Large intestine (tissue), 3 donors: ENCODE results near the gene UBAC2. TPM values are rescaled to one million over a fixed set of nuclear protein-coding genes. Genes with fewer than 3 reads are reported as not detected.
A peak's percentile ranks its signal among the peaks of the same experiment; 100 is the strongest.
"Not testable (repeated sequence)": the region's sequence is repeated elsewhere in the genome, so short reads cannot be mapped to it uniquely, and the experiment has no call there.

Experiments used
- DNase-seq, 2 donors: peaks; one replicate each; pipeline versions ENCODE4 v3.0.0 to v3.0.0-alpha.2; 2013
- H3K27ac ChIP-seq: one replicate; pipeline ENCODE4 v1.5.1; 2013; ENCODE audit warnings: low read length
- H3K27me3 ChIP-seq: 2 replicates; pipeline ENCODE4 v1.6.1; 2013; ENCODE audit warnings: low read length; ENCODE audit not compliant: control insufficient read depth, insufficient read depth
- H3K36me3 ChIP-seq: 2 replicates; pipeline ENCODE4 v1.6.1; 2013; ENCODE audit warnings: low read length; ENCODE audit not compliant: control insufficient read depth, insufficient read depth
- H3K4me1 ChIP-seq: one replicate; pipeline ENCODE4 v1.6.1; 2013; ENCODE audit warnings: low read length; ENCODE audit not compliant: control insufficient read depth, insufficient read depth
- H3K4me3 ChIP-seq: one replicate; pipeline ENCODE4 v1.5.1; 2013; ENCODE audit warnings: low read length
- H3K9me3 ChIP-seq: one replicate; pipeline ENCODE4 v1.6.1; 2013; ENCODE audit warnings: mild to moderate bottlenecking, low read depth, low read length, moderate library complexity; ENCODE audit not compliant: control insufficient read depth
- WGBS: methylation state at CpG from one replicate; pipeline ENCODE4 v1.1.5; 2013; ENCODE audit warnings: low lambda C conversion rate; ENCODE audit not compliant: insufficient coverage; 5-methylcytosine and 5-hydroxymethylcytosine counted together
- polyA plus RNA-seq: library from polyadenylated mRNA; unstranded; fragments of 120-200 nt; gene quantifications from one replicate; pipeline ENCODE4 v1.2.1, GENCODE V29; 2013

The UBAC2 gene
- polyA plus RNA-seq, 1 donor = 77.8 TPM

- Histone ChIP-seq H3K4me1 (no peaks in the 10 kb centered on the region), H3K27me3 (no peaks in the 10 kb centered on the region), H3K9me3 (no peaks in the 10 kb centered on the region), H3K27ac (no peak overlapping the region), H3K4me3 (no peak overlapping the region), H3K36me3 (peaks cover 21% of the 10 kb centered on the region)
- DNase-seq = no peak
- WGBS = no CpG with 5 or more reads among the region's 19 CpGs
Observed at GRCh38 chr13:99389520-99390304, 189.1 kb downstream of the UBAC2 start.

GRCh38 chr13:99390601-99391000 is 189.9 kb downstream of the UBAC2 start:
- H3K27ac ChIP-seq = no peak overlapping the region
- no peaks in the 10 kb centered on the region for H3K27me3 ChIP-seq
- H3K4me3 ChIP-seq = no peak overlapping the region
- WGBS = no CpG with 5 or more reads among the region's 13 CpGs
- no peaks in the 10 kb centered on the region for H3K9me3 ChIP-seq
- peaks cover 15% of the 10 kb centered on the region for H3K36me3 ChIP-seq
- DNase-seq = no peak
- H3K4me1 ChIP-seq = no peaks in the 10 kb centered on the region

DNA sequence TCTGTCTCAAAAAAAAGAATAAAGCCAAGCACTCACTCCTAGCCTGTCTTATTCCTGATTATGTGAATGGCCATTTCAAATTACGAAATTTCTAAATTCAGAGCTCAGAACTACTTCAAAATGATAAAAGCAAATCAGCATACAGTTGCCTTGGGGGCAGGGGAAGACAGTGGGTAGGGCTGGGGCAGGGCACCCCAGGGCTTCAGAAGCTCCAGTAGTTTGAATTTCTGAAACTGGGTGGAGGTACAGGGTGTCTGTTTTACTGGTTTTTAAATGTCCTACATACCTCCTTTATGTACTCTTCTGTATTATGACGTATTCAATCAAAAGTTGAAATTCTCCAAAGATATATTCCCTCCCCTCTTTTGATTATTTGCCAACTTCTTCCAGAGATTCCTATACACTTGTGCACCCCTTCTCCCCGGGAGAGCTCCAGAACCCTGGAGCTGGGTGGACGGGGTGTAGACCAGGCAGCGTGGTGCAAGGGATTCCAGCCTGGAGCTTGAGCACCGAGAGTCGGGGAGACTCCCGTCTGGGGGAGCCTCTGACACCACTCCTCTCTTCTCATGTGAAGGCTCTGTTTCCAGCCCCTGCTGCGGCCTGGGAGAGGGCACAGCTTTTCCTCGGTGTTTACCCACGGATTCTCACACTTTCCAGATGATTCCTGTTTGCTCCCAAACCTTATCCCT is 191.3 kb downstream of the UBAC2 start:
- no peak overlapping the region for H3K27ac ChIP-seq
- H3K4me1 ChIP-seq = no peaks in the 10 kb centered on the region
- H3K36me3 ChIP-seq = peaks cover 5% of the 10 kb centered on the region
- no peak for DNase-seq
- H3K27me3 ChIP-seq = no peaks in the 10 kb centered on the region
- 100% methylated on average over 2 of the region's 11 CpGs for WGBS
- no peaks in the 10 kb centered on the region for H3K9me3 ChIP-seq
- no peak overlapping the region for H3K4me3 ChIP-seq

DNA sequence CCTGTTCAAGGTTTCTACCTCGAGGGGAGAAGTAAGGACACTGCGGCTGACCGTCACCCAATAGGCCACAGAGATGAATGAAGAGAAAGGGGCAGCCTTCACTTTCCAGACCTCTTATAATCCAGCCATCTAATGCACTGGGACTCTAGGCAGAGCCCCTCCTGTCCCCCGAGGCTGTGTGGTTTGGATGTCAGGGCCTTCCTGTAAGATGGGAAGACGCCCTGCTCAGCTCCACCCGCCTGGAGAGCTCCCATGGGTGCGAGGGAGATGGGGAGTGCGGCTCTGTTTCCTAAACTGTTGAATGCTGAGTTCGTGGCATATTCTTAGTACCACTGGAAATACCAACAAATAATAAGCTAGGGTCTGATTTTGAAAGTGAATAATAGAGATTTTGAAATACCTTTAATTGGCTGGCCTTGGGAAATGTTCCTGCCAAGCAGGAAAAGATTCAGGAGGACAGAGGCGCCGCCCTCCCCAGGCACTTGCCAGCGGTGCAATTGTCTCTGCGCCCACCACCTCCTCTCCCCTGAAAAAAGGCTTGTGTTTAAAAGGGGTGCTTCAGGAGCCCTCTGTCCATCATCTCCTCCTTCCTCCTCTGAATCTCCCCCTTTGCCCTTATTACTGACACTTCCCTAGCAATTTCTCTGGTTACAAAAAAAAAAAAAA is 191.9 kb downstream of the UBAC2 start:
- no peaks in the 10 kb centered on the region for H3K9me3 ChIP-seq
- H3K27me3 ChIP-seq = no peaks in the 10 kb centered on the region
- peaks cover 2% of the 10 kb centered on the region for H3K36me3 ChIP-seq
- H3K4me1 ChIP-seq = no peaks in the 10 kb centered on the region
- no peak for DNase-seq
- H3K4me3 ChIP-seq = no peak overlapping the region
- WGBS = no CpG with 5 or more reads among the region's 13 CpGs
- no peak overlapping the region for H3K27ac ChIP-seq

- H3K27ac ChIP-seq, H3K9me3 ChIP-seq, H3K36me3 ChIP-seq, H3K27me3 ChIP-seq, H3K4me3 ChIP-seq, DNase-seq, H3K4me1 ChIP-seq: not testable (repeated sequence)
- no CpG with 5 or more reads among the region's 7 CpGs for WGBS
Observed at GRCh38 chr13:99393391-99393790, 192.7 kb downstream of the UBAC2 start.

GRCh38 chr13:99393791-99394735 is 193.4 kb downstream of the UBAC2 start:
- 95% methylated on average over 6 of the region's 21 CpGs for WGBS
- peaks cover 8% of the 10 kb centered on the region for H3K4me1 ChIP-seq
- H3K36me3 ChIP-seq = peaks cover 2% of the 10 kb centered on the region
- no peak overlapping the region for H3K4me3 ChIP-seq
- no peak for DNase-seq
- no peaks in the 10 kb centered on the region for H3K9me3 ChIP-seq
- H3K27me3 ChIP-seq = no peaks in the 10 kb centered on the region
- no peak overlapping the region for H3K27ac ChIP-seq

DNA sequence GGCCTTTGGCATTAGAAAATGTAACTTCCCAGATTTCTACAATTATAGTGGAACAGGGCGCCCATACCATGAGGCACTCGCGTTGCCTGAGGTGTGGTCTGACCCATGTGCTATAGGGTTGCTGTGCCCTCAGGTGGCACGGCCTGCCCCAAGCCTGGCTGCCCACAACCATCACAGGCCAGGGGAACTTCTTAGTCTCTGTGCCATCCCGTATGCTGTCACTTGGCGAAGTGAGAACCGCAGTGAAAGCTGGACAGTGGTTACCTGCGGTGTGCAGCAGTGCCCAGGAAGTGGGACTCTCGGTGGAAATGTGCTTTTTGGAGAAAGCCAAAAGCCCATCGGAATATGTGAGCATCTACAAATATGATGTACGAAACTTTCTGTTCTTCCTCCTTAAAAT is 194.8 kb downstream of the UBAC2 start:
- Histone ChIP-seq H3K4me3 (no peak overlapping the region), H3K27ac (no peak overlapping the region), H3K9me3 (no peaks in the 10 kb centered on the region), H3K36me3 (no peaks in the 10 kb centered on the region), H3K4me1 (peaks cover 9% of the 10 kb centered on the region), H3K27me3 (no peaks in the 10 kb centered on the region)
- DNase-seq = no peak
- WGBS = no CpG with 5 or more reads among the region's 11 CpGs

- H3K36me3 ChIP-seq = no peaks in the 10 kb centered on the region
- no peak overlapping the region for H3K4me3 ChIP-seq
- no peaks in the 10 kb centered on the region for H3K9me3 ChIP-seq
- WGBS = no CpG with 5 or more reads among the region's 7 CpGs
- no peaks in the 10 kb centered on the region for H3K27me3 ChIP-seq
- no peak for DNase-seq
- peaks cover 9% of the 10 kb centered on the region for H3K4me1 ChIP-seq
- no peak overlapping the region for H3K27ac ChIP-seq
Observed at GRCh38 chr13:99396446-99396845, 195.8 kb downstream of the UBAC2 start.

GRCh38 chr13:99398071-99398470 is 197.4 kb downstream of the UBAC2 start:
- Histone ChIP-seq H3K4me1 (peaks cover 9% of the 10 kb centered on the region), H3K4me3 (no peak overlapping the region), H3K9me3 (no peaks in the 10 kb centered on the region), H3K27ac (no peak overlapping the region), H3K27me3 (no peaks in the 10 kb centered on the region), H3K36me3 (no peaks in the 10 kb centered on the region)
- no CpG with 5 or more reads among the region's 9 CpGs for WGBS
- peak in 1 of 2 donors; percentile 35 for DNase-seq
